SW480 (cell line): ENCODE data around the gene RIMBP3B.
"Not testable (repeated sequence)": the region's sequence is repeated elsewhere in the genome, so short reads cannot be mapped to it uniquely, and the experiment has no call there.

Experiments used
- DNase-seq: peaks from one replicate; pipeline ENCODE4 v3.0.0-alpha.2; 2016; ENCODE audit warnings: low spot score

Gene RIMBP3B

DNA sequence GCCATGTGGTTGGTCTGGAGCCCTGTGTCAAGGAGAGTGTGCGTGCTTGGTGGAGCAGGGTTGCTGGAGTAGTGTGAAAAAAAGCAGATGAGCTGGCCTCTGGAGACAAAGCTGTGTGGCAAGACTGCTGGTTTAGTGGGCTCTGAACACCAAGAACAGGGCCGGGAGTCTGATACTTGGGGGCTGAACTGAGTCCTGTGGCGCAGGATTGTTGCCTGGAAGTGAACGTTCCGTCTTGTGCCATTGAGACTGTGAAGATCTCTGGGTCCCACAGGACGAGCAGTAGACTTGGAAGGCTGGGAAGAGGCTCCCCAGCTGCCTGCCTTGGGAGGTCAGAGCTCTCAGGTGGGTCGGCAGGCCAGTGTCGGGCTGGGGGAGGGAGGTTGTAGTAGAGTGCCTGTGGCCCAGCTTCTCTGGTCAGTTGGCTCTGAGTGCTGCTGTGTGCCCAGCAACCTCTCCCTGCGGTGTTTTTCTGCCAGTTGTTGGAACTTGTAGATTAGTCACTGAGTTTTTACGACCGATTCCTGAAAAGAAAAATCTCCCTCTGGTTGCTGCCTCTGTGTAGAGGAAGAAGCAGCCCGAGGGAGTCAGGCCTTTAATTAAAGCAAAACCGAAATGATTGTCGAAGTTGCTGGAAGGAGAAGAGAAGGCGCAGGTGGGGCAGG lies 35.6 kb downstream of the RIMBP3B start:
- DNase-seq: not testable (repeated sequence)

DNA sequence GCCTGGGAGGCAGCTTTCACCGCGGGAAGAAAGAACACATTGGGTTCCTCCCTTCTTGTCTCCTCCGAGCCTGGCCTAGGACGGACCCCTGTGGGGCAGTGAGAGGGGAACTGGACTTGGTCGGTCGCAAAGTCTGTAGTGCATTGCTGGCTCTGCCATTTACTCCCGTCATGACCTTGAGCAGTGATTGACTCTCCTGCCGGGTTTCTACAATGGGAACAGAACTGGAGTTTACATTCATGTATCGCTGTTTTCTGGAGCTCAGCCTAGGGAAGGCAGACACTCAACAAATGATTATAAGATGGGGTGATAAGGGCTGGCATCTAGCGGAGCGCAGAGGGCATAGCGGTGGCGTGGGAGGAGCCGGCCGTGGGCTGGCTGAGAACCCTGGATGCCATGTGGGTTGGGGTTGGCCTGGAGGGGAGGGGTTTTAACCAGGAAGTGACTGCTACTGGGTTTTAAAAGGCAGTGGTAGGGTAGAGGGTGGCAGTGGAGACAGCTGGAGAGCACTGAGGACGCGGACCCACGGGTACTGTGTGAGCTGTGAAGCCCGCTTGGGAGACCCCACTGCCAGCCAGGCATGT lies 36.7 kb downstream of the RIMBP3B start:
- not testable (repeated sequence) for DNase-seq

DNA sequence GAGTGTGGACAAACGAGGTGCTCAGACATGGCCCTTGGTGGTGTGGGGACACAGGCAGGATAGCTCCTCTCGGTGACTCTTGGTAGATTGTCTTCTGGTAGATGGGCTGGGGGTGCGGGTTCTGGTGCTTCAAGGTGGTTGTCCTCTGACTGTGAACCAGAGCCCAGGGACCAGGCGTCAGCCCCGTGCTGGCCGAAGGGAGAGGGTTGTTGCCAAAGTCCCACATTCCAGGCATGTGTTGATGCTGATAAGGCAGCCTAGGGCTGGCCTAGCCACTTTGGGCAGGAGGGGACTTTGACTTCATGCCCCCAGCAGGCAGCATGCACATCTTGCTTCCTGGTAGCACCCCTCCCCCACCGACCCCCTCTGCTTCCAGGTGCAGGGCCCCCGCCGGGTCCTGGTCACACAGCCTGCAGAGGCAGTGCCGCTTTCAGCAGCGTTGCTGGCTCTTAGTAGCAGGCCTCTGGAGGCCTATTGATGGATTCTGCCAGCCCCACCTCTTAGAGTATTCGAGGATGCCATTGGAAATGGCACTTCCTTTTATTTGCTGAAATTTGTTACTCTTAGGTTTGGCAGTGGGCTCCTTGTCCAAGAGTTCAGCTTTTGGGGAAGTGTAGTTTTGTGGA lies 40.6 kb downstream of the RIMBP3B start:
- not testable (repeated sequence) for DNase-seq

DNA sequence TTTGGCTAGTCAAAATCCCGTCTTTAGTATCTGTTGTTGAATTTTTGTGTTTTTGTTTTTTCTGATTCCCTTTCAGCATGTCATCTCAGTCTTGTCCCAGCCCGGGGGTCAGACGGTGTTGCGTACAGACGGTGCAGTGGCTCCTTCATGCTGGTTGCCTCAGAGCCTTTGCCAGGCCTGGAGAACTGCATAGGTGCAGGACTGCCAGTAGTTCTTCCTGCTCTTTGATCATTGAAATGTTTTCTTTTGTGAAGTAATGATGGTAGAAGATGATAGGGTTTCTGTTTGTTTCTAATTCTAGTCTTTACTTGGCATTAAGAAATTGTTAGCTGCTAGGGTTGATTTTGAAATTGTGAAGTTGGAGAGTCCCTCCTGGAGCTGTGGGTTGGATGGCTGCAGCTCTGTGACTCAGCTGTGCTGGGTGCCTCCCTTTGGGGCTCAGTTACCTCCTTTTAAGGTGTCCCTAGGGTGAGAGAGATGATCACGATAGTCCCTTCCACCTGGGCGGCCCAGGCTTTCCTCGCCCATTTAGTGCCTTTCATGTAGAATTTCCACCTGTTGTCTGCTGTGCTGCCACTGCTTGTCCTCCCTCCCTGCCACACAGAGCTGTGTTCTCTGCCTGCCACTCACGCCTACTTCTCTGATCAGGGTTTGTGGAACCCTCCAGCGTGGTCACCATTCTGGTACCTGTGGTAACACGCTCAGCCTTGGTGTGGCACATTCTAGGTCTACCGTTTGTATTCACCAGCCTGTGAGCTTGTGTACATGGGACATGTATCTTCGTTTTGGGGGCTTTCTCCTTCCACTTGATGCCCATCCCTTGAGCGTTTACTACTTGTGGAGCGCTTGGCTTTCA lies 51.1 kb downstream of the RIMBP3B start:
- DNase-seq: not testable (repeated sequence)

- DNase-seq: not testable (repeated sequence)
Observed at GRCh38 chr22:21435998-21436810, 52.7 kb downstream of the RIMBP3B start.

DNA sequence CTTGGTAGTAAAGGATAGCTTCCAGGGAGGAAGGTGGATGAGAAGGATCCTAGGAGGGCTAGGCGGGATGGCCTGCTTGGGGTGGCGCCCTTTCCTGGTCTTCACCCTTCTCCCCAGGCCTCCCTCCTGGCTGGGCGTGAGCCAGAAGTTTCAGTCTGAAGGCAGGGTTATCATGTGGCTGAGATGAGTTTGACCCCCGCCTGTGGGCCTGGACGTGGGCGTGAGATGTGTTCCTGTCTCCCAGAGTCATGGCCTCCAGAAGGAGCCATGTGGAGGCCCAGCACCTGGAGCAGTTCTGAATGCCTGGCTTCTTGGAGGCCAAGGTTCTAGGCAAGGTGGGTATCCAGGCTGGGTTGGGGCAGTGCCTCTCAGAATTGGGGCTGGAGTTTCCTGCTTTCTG lies 54.5 kb downstream of the RIMBP3B start:
- DNase-seq: not testable (repeated sequence)
